WI38 (cell line): ENCODE results near the gene TMEM115.

Experiments used
- H3K4me3 ChIP-seq: 2 replicates; pipeline ENCODE4 v1.5.1; 2011; ENCODE audit warnings: low read depth, mild to moderate bottlenecking, control low read depth, low read length
- CTCF ChIP-seq: IDR thresholded peaks from 2 replicates; pipeline ENCODE4 v1.5.1; 2012; ENCODE audit warnings: low read depth, mild to moderate bottlenecking, control low read depth, low read length

Gene TMEM115

GRCh38 chr3:50393061-50393460, 33.7 kb upstream of the TMEM115 start:
- TF ChIP-seq CTCF = no peak
- H3K4me3 ChIP-seq = no peak overlapping the region

GRCh38 chr3:50392101-50392715, 32.9 kb upstream of the TMEM115 start:
- TF ChIP-seq CTCF = no peak
- no peak overlapping the region for H3K4me3 ChIP-seq

GRCh38 chr3:50390508-50391224, 31.3 kb upstream of the TMEM115 start:
- no peak overlapping the region for H3K4me3 ChIP-seq
- no peak for TF ChIP-seq CTCF

- no peak for TF ChIP-seq CTCF
- H3K4me3 ChIP-seq = no peak overlapping the region
Observed at GRCh38 chr3:50389414-50389767, 30.1 kb upstream of the TMEM115 start.

GRCh38 chr3:50388720-50389413, 29.5 kb upstream of the TMEM115 start:
- no peak for TF ChIP-seq CTCF
- no peak overlapping the region for H3K4me3 ChIP-seq

GRCh38 chr3:50388016-50388719, 28.8 kb upstream of the TMEM115 start:
- TF ChIP-seq CTCF = no peak
- no peak overlapping the region for H3K4me3 ChIP-seq
